D341Med (cell line): Measurements from ENCODE around the gene GUCY2C.
"Not testable (repeated sequence)": the region's sequence is repeated elsewhere in the genome, so short reads cannot be mapped to it uniquely, and the experiment has no call there.

ENCODE experiments used
- DNase-seq: peaks from one replicate; pipeline ENCODE4 v3.0.0; 2012; ENCODE audit warnings: low spot score

GUCY2C gene

GRCh38 chr12:14696265-14696741 lies at the start of gene GUCY2C:
Gene GUCY2C (minus strand): TSS chr12:14696599. CDS start chr12:14696448, 151 bp downstream.
- no peak for DNase-seq

- DNase-seq = no peak
Observed at GRCh38 chr12:14743061-14743460, 46.7 kb upstream of the GUCY2C start.

GRCh38 chr12:14741942-14742341 lies 45.5 kb upstream of the GUCY2C start:
- DNase-seq = no peak

- DNase-seq = no peak
Observed at GRCh38 chr12:14741153-14741552, 44.8 kb upstream of the GUCY2C start.

- DNase-seq = not testable (repeated sequence)
Observed at GRCh38 chr12:14736441-14736840, 40.0 kb upstream of the GUCY2C start.

GRCh38 chr12:14731821-14732220 lies 35.4 kb upstream of the GUCY2C start:
- DNase-seq = no peak

GRCh38 chr12:14729586-14729985 lies 33.2 kb upstream of the GUCY2C start:
- DNase-seq = no peak

- DNase-seq = peak; percentile 65
Observed at GRCh38 chr12:14723763-14724162, 27.4 kb upstream of the GUCY2C start.

- DNase-seq = peak; percentile 33
Observed at GRCh38 chr12:14716848-14717444, 20.5 kb upstream of the GUCY2C start.

- no peak for DNase-seq
Observed at GRCh38 chr12:14714437-14714836, 18.0 kb upstream of the GUCY2C start.

GRCh38 chr12:14710632-14711320 lies 14.4 kb upstream of the GUCY2C start:
- DNase-seq = no peak

GRCh38 chr12:14701809-14702568 lies 5.6 kb upstream of the GUCY2C start:
- DNase-seq = no peak

GRCh38 chr12:14700935-14701334 lies 4.5 kb upstream of the GUCY2C start:
- no peak for DNase-seq

- DNase-seq = no peak
Observed at GRCh38 chr12:14699923-14700322, 3.5 kb upstream of the GUCY2C start.

- DNase-seq = no peak
Observed at GRCh38 chr12:14698555-14698954, 2.2 kb upstream of the GUCY2C start.

- no peak for DNase-seq
Observed at GRCh38 chr12:14695715-14696141, 671 bp downstream of the GUCY2C start.

- no peak for DNase-seq
Observed at GRCh38 chr12:14694970-14695369, 1.4 kb downstream of the GUCY2C start.

- DNase-seq = no peak
Observed at GRCh38 chr12:14694145-14694714, 2.2 kb downstream of the GUCY2C start.

GRCh38 chr12:14693116-14693515 lies 3.3 kb downstream of the GUCY2C start:
- DNase-seq = no peak

GRCh38 chr12:14691560-14691959 lies 4.8 kb downstream of the GUCY2C start:
- DNase-seq = no peak

GRCh38 chr12:14689996-14690395 lies 6.4 kb downstream of the GUCY2C start:
- DNase-seq = no peak

GRCh38 chr12:14689144-14689543 lies 7.3 kb downstream of the GUCY2C start:
- no peak for DNase-seq

GRCh38 chr12:14682231-14682630 lies 14.2 kb downstream of the GUCY2C start:
- DNase-seq = not testable (repeated sequence)
